IMR-90 (cell line): Measurements from ENCODE around the gene DAND5. TPM values are rescaled to one million over a fixed set of nuclear protein-coding genes. Genes with fewer than 3 reads are reported as not detected.

Experiments used
- ATAC-seq: fragments of 200-7000 bp; cut with Tn5 transposase; 2 replicates; pipeline ENCODE4 v1.9.1; 2020; ENCODE audit warnings: low read depth, mild to moderate bottlenecking, moderate library complexity
- BruUV-seq: library from RNA; stranded (reverse); fragments of 400-500 nt; replicated peaks from 2 replicates; lab custom pipeline; 2021; lab: Mats Ljungman, UMichigan
- CTCF ChIA-PET: fragments of 300-600 bp; formaldehyde crosslinking; extraction: SDS; loops from one replicate; lab custom pipeline; 2021; ENCODE audit warnings: antibody characterized with exemption; lab: Yijun Ruan, JAX
- POLR2A ChIA-PET: fragments of 300-600 bp; sonication (Branson Sonifier 250); formaldehyde crosslinking; loops from one replicate; lab custom pipeline; 2022; ENCODE audit warnings: antibody characterized with exemption; ENCODE audit not compliant: unreplicated experiment; lab: Charles Lee
- DNase-seq: peaks from one replicate; pipeline ENCODE4 v3.0.0; 2013
- H2AFZ ChIP-seq: replicated peaks from 2 replicates; pipeline ENCODE3; 2013; ENCODE audit warnings: low read length, mild to moderate bottlenecking; ENCODE audit not compliant: poor library complexity
- H2AK5ac ChIP-seq: 2 replicates; pipeline ENCODE4 v1.6.1; 2013; ENCODE audit warnings: low read depth, low read length, inconsistent platforms
- H2AK9ac ChIP-seq: replicated peaks from 2 replicates; pipeline ENCODE3; 2013; ENCODE audit warnings: mild to moderate bottlenecking, low read depth, low read length, moderate library complexity; ENCODE audit not compliant: poor library complexity
- H2BK120ac ChIP-seq: 2 replicates; pipeline ENCODE4 v1.6.1; 2013; ENCODE audit warnings: low read depth, low read length, inconsistent platforms
- H2BK15ac ChIP-seq: 3 replicates; pipeline ENCODE4 v1.6.1; 2013; ENCODE audit warnings: low read depth, low read length, inconsistent platforms
- H2BK20ac ChIP-seq: 2 replicates; pipeline ENCODE4 v1.6.1; 2013; ENCODE audit warnings: low read depth, mild to moderate bottlenecking, inconsistent platforms, low read length, moderate library complexity
- H2BK5ac ChIP-seq: 2 replicates; pipeline ENCODE4 v1.6.1; 2013; ENCODE audit warnings: mild to moderate bottlenecking, low read depth, low read length, inconsistent platforms; ENCODE audit not compliant: poor library complexity, severe bottlenecking
- H3K14ac ChIP-seq: replicated peaks from 2 replicates; pipeline ENCODE4 v1.6.1; 2013; ENCODE audit warnings: low read depth, low read length, inconsistent platforms
- H3K18ac ChIP-seq: 2 replicates; pipeline ENCODE4 v1.6.1; 2013; ENCODE audit warnings: low read depth, low read length, control low read depth
- H3K23ac ChIP-seq: 2 replicates; pipeline ENCODE4 v1.6.1; 2013; ENCODE audit warnings: low read depth, low read length, inconsistent platforms
- H3K27ac ChIP-seq: 2 replicates; pipeline ENCODE4 v1.5.1; 2013; ENCODE audit warnings: mild to moderate bottlenecking, control low read depth, low read length; ENCODE audit not compliant: insufficient read depth
- H3K27me3 ChIP-seq: 2 replicates; pipeline ENCODE4 v1.6.1; 2013; ENCODE audit warnings: low read length; ENCODE audit not compliant: control insufficient read depth, insufficient read depth
- H3K36me3 ChIP-seq: 2 replicates; pipeline ENCODE4 v1.6.1; 2013; ENCODE audit warnings: low read length, mixed read lengths; ENCODE audit not compliant: control insufficient read depth, insufficient read depth
- H3K4ac ChIP-seq: 2 replicates; pipeline ENCODE4 v1.6.1; 2013; ENCODE audit warnings: low read depth, low read length, inconsistent platforms
- H3K4me1 ChIP-seq: 2 replicates; pipeline ENCODE4 v1.6.1; 2013; ENCODE audit warnings: low read length, mixed read lengths; ENCODE audit not compliant: control insufficient read depth, insufficient read depth
- H3K4me2 ChIP-seq: 2 replicates; pipeline ENCODE4 v1.6.1; 2013; ENCODE audit warnings: low read depth, mild to moderate bottlenecking, control low read depth, low read length, moderate library complexity
- H3K4me3 ChIP-seq: 2 replicates; pipeline ENCODE4 v1.5.1; 2013; ENCODE audit warnings: low read depth, mild to moderate bottlenecking, control low read depth, low read length, moderate library complexity; ENCODE audit not compliant: insufficient read depth
- H3K56ac ChIP-seq: 2 replicates; pipeline ENCODE4 v1.6.1; 2013; ENCODE audit warnings: low read length, inconsistent platforms; ENCODE audit not compliant: insufficient read depth; ENCODE audit errors: extremely low read depth
- H3K79me1 ChIP-seq, 2 experiments: 2 replicates each; pipeline ENCODE4 v1.6.1; 2013; ENCODE audit warnings: low read length in 2 of 2, inconsistent platforms in 1 of 2, low read depth in 1 of 2
- H3K9ac ChIP-seq: 2 replicates; pipeline ENCODE4 v1.6.1; 2013; ENCODE audit warnings: low read depth, low read length, control low read depth
- H3K9me1 ChIP-seq: 2 replicates; pipeline ENCODE4 v1.6.1; 2013; ENCODE audit warnings: low read length, inconsistent platforms; ENCODE audit not compliant: insufficient read depth
- H3K9me3 ChIP-seq: 2 replicates; pipeline ENCODE4 v1.6.1; 2013; ENCODE audit warnings: low read length; ENCODE audit not compliant: control insufficient read depth, insufficient read depth
- H4K20me1 ChIP-seq: 2 replicates; pipeline ENCODE4 v1.6.1; 2013; ENCODE audit warnings: low read length, inconsistent platforms; ENCODE audit not compliant: insufficient read depth
- H4K5ac ChIP-seq: 2 replicates; pipeline ENCODE4 v1.6.1; 2013; ENCODE audit warnings: mild to moderate bottlenecking, low read depth, low read length, control low read depth
- H4K8ac ChIP-seq, 2 experiments: 2 replicates each; pipeline ENCODE4 v1.6.1; 2013; ENCODE audit warnings: low read depth in 2 of 2, low read length in 2 of 2, control low read depth in 1 of 2, inconsistent platforms in 1 of 2
- H4K91ac ChIP-seq: 2 replicates; pipeline ENCODE4 v1.6.1; 2013; ENCODE audit warnings: low read depth, low read length, inconsistent platforms; ENCODE audit not compliant: insufficient read depth
- BHLHE40 ChIP-seq: fragments of 150-350 bp; IDR thresholded peaks from 2 replicates; pipeline ENCODE4 v1.6.1; 2016; ENCODE audit warnings: mild to moderate bottlenecking, low read depth, low read length
- CTCF ChIP-seq: conservative IDR thresholded peaks from 2 replicates; pipeline ENCODE4 v1.5.1; 2012; ENCODE audit warnings: mild to moderate bottlenecking, low read depth, low read length, improper control_type of control experiment
- MAFK ChIP-seq: IDR thresholded peaks from 2 replicates; pipeline ENCODE4 v1.6.1; 2012; ENCODE audit warnings: low read depth, low read length, improper control_type of control experiment
- MAZ ChIP-seq: IDR thresholded peaks from 2 replicates; pipeline ENCODE4 v1.6.1; 2012; ENCODE audit warnings: low read depth, mild to moderate bottlenecking, low read length, improper control_type of control experiment, moderate library complexity, borderline replicate concordance
- MXI1 ChIP-seq: IDR thresholded peaks from 2 replicates; pipeline ENCODE4 v1.6.1; 2012; ENCODE audit warnings: low read depth, mild to moderate bottlenecking, low read length, moderate library complexity, borderline replicate concordance
- POLR2A ChIP-seq: IDR thresholded peaks from 2 replicates; pipeline ENCODE4 v1.6.1; 2012; ENCODE audit warnings: mild to moderate bottlenecking, low read depth, low read length
- RAD21 ChIP-seq: IDR thresholded peaks from 2 replicates; pipeline ENCODE4 v1.6.1; 2012; ENCODE audit warnings: low read length, improper control_type of control experiment
- RCOR1 ChIP-seq: IDR thresholded peaks from 2 replicates; pipeline ENCODE4 v1.6.1; 2012; ENCODE audit warnings: mild to moderate bottlenecking, low read length, improper control_type of control experiment; ENCODE audit not compliant: insufficient replicate concordance
- RFX5 ChIP-seq: IDR thresholded peaks from 2 replicates; pipeline ENCODE4 v1.8.0; 2012; ENCODE audit warnings: low read depth, mild to moderate bottlenecking, low read length, moderate library complexity
- WGBS, 2 experiments: methylation state at CpG; one replicate each; pipeline versions ENCODE4 v1.1.5 to v1.1.7; 2013; ENCODE audit warnings: missing lambda C conversion rate in 2 of 2; ENCODE audit not compliant: insufficient read length in 1 of 2; ENCODE audit errors: extremely low coverage in 2 of 2; 5-methylcytosine and 5-hydroxymethylcytosine counted together
- dilution Hi-C: fragments of 300-500 bp; cut with HindIII; formaldehyde crosslinking; loops from one replicate; pipeline ENCODE4 v1.14.3; 2018; ENCODE audit warnings: low sequenced_read_pairs; ENCODE audit not compliant: unreplicated experiment
- in situ Hi-C: fragments of 300-500 bp; cut with MboI; formaldehyde crosslinking; loops from 3 replicates; pipeline ENCODE4 v1.14.3; 2019; ENCODE audit warnings: low sequenced_read_pairs, inconsistent platforms, mixed read lengths
- intact Hi-C: fragments of 100-400 bp; cut with micrococcal nuclease; formaldehyde crosslinking; loops from 2 replicates; pipeline ENCODE4 v1.10.0; 2022
- polyA plus RNA-seq, 3 experiments: library from polyadenylated mRNA; depleted of rRNA; stranded (reverse); fragments of >200 nt; gene quantifications; 2 replicates each; pipeline ENCODE4 v1.2.3, GENCODE V29; 2012; ENCODE audit warnings: low replicate concordance in 1 of 3
- total RNA-seq: library from RNA; depleted of rRNA; stranded (reverse); fragments of >200 nt; gene quantifications from 2 replicates; pipeline ENCODE4 v1.2.3, GENCODE V29; 2012
- TF ChIP-seq, protein P1 (sequence below): fragments of 150-350 bp; IDR thresholded peaks from 2 replicates; pipeline ENCODE4 v1.6.1; 2017; ENCODE audit warnings: mild to moderate bottlenecking, antibody characterized with exemption, low read length, low read depth

Gene DAND5
- total and polyA plus RNA-seq, 2 of the 4 experiments (the other 2 are of a cell fraction): 0.03 TPM; not detected in 1

DNA sequence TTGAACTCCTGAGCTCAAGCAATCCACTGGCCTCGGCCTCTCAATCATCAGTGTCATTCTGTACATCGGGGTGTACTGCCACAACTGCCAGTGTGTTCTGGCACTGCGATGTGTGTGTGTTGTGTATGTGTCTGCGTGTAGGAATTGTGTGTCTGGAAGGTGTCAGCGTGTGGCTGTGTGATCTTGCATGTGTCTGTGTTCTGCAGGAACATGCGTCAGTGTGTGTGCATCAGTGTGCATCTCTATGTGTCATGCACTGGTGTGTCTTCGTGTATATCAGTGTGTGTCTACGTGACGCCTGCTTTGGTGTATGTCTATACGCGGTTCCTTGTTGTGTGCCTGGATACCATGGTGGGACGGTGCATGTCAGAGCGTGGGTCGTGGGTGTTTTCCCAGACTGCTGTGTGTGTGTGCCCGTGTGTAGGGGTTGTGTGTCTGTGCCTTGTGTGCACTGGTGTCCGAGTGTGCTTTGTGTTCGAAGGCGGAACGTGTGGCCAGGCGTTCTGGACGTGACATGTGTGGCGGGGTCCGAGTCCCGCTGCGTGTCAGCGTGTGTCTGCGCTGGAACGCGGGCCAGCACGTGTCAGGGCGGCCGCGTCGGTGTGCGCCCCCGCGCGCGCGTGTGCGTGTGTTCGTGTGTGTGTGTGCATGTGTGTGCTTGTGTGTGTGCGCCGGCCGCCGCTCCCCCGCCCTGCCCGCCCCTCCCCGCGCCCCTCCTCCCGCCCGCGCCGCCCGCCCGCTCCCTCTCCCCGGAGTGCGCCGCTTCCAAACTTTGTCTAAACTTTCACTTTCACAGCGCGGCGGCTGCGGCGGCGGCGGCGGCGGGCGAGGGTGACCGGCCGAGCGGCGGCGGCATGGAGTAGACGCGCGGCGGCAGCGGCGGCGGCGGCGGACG is 25.6 kb downstream of the DAND5 start, which contains the start of gene NFIX:
Gene NFIX, plus strand, starts transcription at position 775 of the 895 bp plus-strand sequence. CDS start 363 bp downstream, outside the sequence.
- Histone ChIP-seq H3K4me1 (peaks cover 13% of the 10 kb centered on the region), H3K27ac (peak within 1 kb of the TSS; percentile 76), H3K9me3 (no peaks in the 10 kb centered on the region), H2BK120ac (peak within 1 kb of the TSS; percentile 37), H2BK5ac (peak within 1 kb of the TSS; percentile 79), H3K14ac (peak within 1 kb of the TSS; percentile 85), H3K36me3 (peaks cover 13% of the 10 kb centered on the region), H2AK9ac (peak within 1 kb of the TSS; percentile 99), H2AFZ (peak within 1 kb of the TSS; percentile 99), H4K8ac (peak within 1 kb of the TSS; percentile 48 to 75; a peak in 2 of 4 replicates), H4K91ac (peak within 1 kb of the TSS; percentile 79), H2BK15ac (peak within 1 kb of the TSS; percentile 87; the same call in 2 of the 3 replicates), H3K79me1 (peaks cover 16 to 39% of the 10 kb centered on the region in 2 experiments), H3K4me3 (peak within 1 kb of the TSS; percentile 93), H3K56ac (0 out of 2 replicates have a peak within 1 kb of the TSS, but pooled peaks have one; percentile 4), H4K20me1 (peaks cover 22% of the 10 kb centered on the region), H3K27me3 (no peaks in the 10 kb centered on the region), H3K9ac (peak within 1 kb of the TSS; percentile 78), H3K23ac (peak within 1 kb of the TSS; percentile 89), H2AK5ac (peak within 1 kb of the TSS; percentile 96), H3K4ac (peak within 1 kb of the TSS; percentile 81), H3K18ac (peak within 1 kb of the TSS; percentile 47), H3K9me1 (peaks cover 11% of the 10 kb centered on the region), H4K5ac (peak within 1 kb of the TSS; percentile 67), H3K4me2 (peak within 1 kb of the TSS; percentile 76), H2BK20ac (peak within 1 kb of the TSS; percentile 30; the same call in 1 of the 2 replicates)
- dilution Hi-C loops: no loop called here
- no TSS peak for BruUV-seq
- POLR2A ChIA-PET: no interaction called here
- ATAC-seq: peak; percentile 74
- in situ Hi-C loops: loop anchor here (25.0 kb wide), 1 partner anchor 742 kb away; a partner anchor contains a TSS
- TF ChIP-seq, protein P1, sequence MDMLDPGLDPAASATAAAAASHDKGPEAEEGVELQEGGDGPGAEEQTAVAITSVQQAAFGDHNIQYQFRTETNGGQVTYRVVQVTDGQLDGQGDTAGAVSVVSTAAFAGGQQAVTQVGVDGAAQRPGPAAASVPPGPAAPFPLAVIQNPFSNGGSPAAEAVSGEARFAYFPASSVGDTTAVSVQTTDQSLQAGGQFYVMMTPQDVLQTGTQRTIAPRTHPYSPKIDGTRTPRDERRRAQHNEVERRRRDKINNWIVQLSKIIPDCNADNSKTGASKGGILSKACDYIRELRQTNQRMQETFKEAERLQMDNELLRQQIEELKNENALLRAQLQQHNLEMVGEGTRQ: 0 out of 2 replicates have a peak, but pooled peaks have one; percentile 26
- no peak for TF ChIP-seq POLR2A
- no peak for TF ChIP-seq RFX5
- TF ChIP-seq RCOR1: no peak
- TF ChIP-seq RAD21: no peak
- peak; percentile 85; the same call in 1 of the 2 replicates for TF ChIP-seq MXI1
- no peak for TF ChIP-seq MAFK
- no peak for TF ChIP-seq MAZ
- TF ChIP-seq BHLHE40: peak; percentile 74
- no peak for TF ChIP-seq CTCF
- intact Hi-C loops: loop anchor here (5.0 kb wide), 1 partner anchor 67 kb away; no protein-coding TSS in a partner anchor
- WGBS, 2 experiments: 30% methylated on average over 29 of the region's 84 CpGs; no CpG with 5 or more reads in 1 of the 2 experiments
- peak; percentile 39 for DNase-seq
- CTCF ChIA-PET: interaction anchor here (0.8 to 3.3 kb wide), 2 partner anchors 66 to 99 kb away, joined by 3 to 10 read pairs; no protein-coding TSS in a partner anchor
